Measurements from ENCODE around the gene MAD1L1. TPM values are rescaled to one million over a fixed set of nuclear protein-coding genes. Genes with fewer than 3 reads are reported as not detected.

The MAD1L1 gene
- total RNA-seq, 1 donor from 2014 or later = 57.4 TPM

- Histone ChIP-seq H3K4me3 (ENCODE audit: low read depth, low read length) (no peak overlapping the region), H3K27me3 (ENCODE audit: control insufficient read depth, insufficient read depth, low read length) (no peaks in the 10 kb centered on the region), H3K36me3 (ENCODE audit: control insufficient read depth, insufficient read depth, low read length) (peaks cover 2% of the 10 kb centered on the region)
- peak; percentile 18 for FAIRE-seq
- TF ChIP-seq CTCF (IDR thresholded peaks at IDR 0.05; ENCODE audit: insufficient read depth, low read length, severe bottlenecking) = no peak
- DNase-seq (ENCODE audit: low read depth) = no peak
These were observed 360.3 kb downstream of the MAD1L1 start for GRCh38 chr7:1872191-1873069.

GRCh38 chr7:1869452-1870130 is 363.2 kb downstream of the MAD1L1 start:
- FAIRE-seq (peak; percentile 32), DNase-seq (ENCODE audit: low read depth) (no peak)
- no peaks in the 10 kb centered on the region for H3K27me3 ChIP-seq (ENCODE audit: control insufficient read depth, insufficient read depth, low read length)
- TF ChIP-seq CTCF (IDR thresholded peaks at IDR 0.05; ENCODE audit: insufficient read depth, low read length, severe bottlenecking) = no peak
- peaks cover 2% of the 10 kb centered on the region for H3K36me3 ChIP-seq (ENCODE audit: control insufficient read depth, insufficient read depth, low read length)
- no peak overlapping the region for H3K4me3 ChIP-seq (ENCODE audit: low read depth, low read length)

- no peak for TF ChIP-seq CTCF (IDR thresholded peaks at IDR 0.05; ENCODE audit: insufficient read depth, low read length, severe bottlenecking)
- peaks cover 2% of the 10 kb centered on the region for H3K36me3 ChIP-seq (ENCODE audit: control insufficient read depth, insufficient read depth, low read length)
- no peak overlapping the region for H3K4me3 ChIP-seq (ENCODE audit: low read depth, low read length)
- DNase-seq (ENCODE audit: low read depth) (no peak), FAIRE-seq (no peak)
- no peaks in the 10 kb centered on the region for H3K27me3 ChIP-seq (ENCODE audit: control insufficient read depth, insufficient read depth, low read length)
These were observed 364.1 kb downstream of the MAD1L1 start for GRCh38 chr7:1868516-1869165.

GRCh38 chr7:1867370-1868260 is 365.1 kb downstream of the MAD1L1 start:
- FAIRE-seq (no peak), DNase-seq (ENCODE audit: low read depth) (no peak)
- Histone ChIP-seq H3K4me3 (ENCODE audit: low read depth, low read length) (no peak overlapping the region), H3K27me3 (ENCODE audit: control insufficient read depth, insufficient read depth, low read length) (no peaks in the 10 kb centered on the region), H3K36me3 (ENCODE audit: control insufficient read depth, insufficient read depth, low read length) (peaks cover 2% of the 10 kb centered on the region)
- TF ChIP-seq CTCF (IDR thresholded peaks at IDR 0.05; ENCODE audit: insufficient read depth, low read length, severe bottlenecking) = no peak

- FAIRE-seq (no peak), DNase-seq (ENCODE audit: low read depth) (no peak)
- no peaks in the 10 kb centered on the region for H3K27me3 ChIP-seq (ENCODE audit: control insufficient read depth, insufficient read depth, low read length)
- no peaks in the 10 kb centered on the region for H3K36me3 ChIP-seq (ENCODE audit: control insufficient read depth, insufficient read depth, low read length)
- TF ChIP-seq CTCF (IDR thresholded peaks at IDR 0.05; ENCODE audit: insufficient read depth, low read length, severe bottlenecking) = no peak
- no peak overlapping the region for H3K4me3 ChIP-seq (ENCODE audit: low read depth, low read length)
These were observed 366.1 kb downstream of the MAD1L1 start for GRCh38 chr7:1866601-1867000.

All from bronchial epithelial cell (primary cell).